ENCODE results near the gene GABARAPL2.

GRCh38 chr16:75556431-75556950 is 9.7 kb upstream of the GABARAPL2 start:
- TF ChIP-seq CREB5 (CRISPR knock-in tag; IDR thresholded peaks at IDR 0.05; ENCODE audit: low read depth) (no peak), POU6F1 (CRISPR knock-in tag; IDR thresholded peaks at IDR 0.05; ENCODE audit: borderline replicate concordance, low read depth) (no peak), GLIS3 (CRISPR knock-in tag; IDR thresholded peaks at IDR 0.05) (no peak), RARB (CRISPR knock-in tag; IDR thresholded peaks at IDR 0.05) (no peak), ZFP3 (CRISPR knock-in tag; IDR thresholded peaks at IDR 0.05) (no peak), PATZ1 (CRISPR knock-in tag; IDR thresholded peaks at IDR 0.05; ENCODE audit: borderline replicate concordance) (no peak), ISL1 (CRISPR knock-in tag; IDR thresholded peaks at IDR 0.05) (no peak), CSRNP3 (CRISPR knock-in tag; IDR thresholded peaks at IDR 0.05) (no peak), ZFP30 (CRISPR knock-in tag; IDR thresholded peaks at IDR 0.05) (no peak), TSHZ2 (CRISPR knock-in tag; IDR thresholded peaks at IDR 0.05) (no peak), OSR1 (CRISPR knock-in tag; IDR thresholded peaks at IDR 0.05) (no peak), BACH2 (CRISPR knock-in tag; IDR thresholded peaks at IDR 0.05; ENCODE audit: borderline replicate concordance) (no peak)
